ENCODE data around the gene HSPB7.
A peak's percentile ranks its signal among the peaks of the same experiment; 100 is the strongest.
"Not testable (repeated sequence)": the region's sequence is repeated elsewhere in the genome, so short reads cannot be mapped to it uniquely, and the experiment has no call there.

HSPB7 gene

DNA sequence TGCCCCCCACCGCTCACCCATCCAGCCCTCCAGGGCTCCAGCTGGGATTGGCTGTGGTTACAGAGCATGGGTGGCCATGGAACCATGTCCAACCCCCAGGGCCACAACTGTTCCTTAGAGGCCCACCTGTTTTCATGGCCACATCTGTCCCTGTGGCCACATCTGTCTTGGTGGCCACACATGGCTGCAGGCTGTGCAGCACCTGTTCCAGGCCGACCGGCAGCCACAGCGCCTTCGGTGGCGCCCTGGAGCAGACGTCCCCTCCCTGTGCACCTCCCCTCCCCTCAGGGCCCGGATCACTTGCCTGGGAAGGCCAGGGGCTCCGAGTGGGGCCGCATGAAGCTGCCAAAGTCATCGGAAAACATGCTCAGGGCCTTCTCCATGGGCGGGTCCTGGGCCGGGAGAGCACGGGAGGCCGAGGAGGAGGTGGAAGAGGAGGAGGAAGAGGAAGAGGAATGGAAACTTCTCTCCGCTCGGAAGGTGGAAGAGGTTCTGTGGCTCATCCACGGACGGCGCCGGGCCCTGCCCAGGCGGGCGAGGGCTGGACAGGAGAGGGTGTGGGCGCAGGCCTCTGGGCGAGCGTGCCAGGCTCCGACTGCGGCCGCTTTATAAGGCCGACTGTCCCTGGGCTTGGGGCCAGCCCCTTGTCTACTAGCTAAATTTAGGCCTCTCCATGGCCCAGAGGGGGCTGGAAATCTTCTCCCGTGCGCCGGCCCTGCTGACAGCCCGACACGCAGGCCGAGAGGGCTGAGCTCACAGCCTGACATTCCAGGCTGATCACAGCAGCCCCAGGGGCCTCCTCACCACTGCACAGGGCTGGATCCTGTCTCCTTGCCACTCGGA is at the start of gene HSPB7:
TSS of gene HSPB7 (minus strand) at position 583 of the 843 bp plus-strand sequence. CDS start at position 503, 80 bp downstream.
- no peak for DNase-seq

DNA sequence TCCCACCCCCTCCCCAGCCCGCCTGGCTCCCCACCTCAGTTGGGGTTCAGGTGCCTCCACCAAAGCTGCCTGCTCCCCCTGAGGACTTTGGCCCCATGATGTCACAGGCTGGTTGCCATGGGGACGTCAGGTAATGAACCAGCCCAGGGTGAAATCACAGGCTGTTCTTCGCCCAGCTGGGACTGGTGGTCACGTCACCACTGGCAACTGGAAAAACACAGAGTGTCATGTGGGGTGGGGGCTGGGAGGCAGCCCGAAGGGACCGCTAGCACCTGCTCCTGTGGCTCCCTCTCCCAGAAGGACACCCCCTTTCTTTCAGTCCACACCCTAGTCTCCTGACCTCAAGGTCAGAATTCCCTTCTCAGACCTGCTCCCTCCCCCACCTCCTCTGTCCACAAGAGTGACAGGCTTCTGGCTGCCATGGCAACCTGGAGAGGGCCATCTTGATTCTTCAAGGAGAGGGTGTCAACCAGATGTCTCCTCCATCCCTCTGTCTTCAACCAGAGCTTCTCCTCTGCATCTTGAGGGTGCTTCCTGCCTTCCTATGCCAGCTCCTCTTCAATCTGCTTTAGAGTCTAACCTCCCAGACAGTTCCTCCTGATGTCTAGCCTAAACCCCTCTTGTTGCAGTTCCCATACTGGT is 49.4 kb upstream of the HSPB7 start:
- no peak for DNase-seq

DNA sequence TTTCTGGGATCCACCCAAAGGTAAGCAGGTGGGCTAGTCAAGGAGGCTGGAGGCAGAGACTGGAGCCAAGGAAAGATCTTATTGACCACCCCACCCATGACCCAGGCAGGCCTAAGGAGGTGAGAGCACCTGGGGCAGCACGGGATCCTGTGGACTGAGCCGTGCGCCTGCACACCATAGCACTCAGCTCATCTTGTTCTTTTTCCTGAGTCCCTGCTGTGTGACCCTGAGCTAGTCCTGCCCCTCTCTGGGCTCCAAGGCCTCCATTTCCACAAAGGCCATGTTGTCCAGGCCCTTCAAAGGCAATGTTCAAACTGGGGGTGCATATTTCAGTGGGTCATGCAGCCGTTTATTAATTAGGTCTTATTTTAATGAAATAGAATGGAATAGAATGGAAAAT is 48.4 kb upstream of the HSPB7 start:
- DNase-seq = no peak

DNA sequence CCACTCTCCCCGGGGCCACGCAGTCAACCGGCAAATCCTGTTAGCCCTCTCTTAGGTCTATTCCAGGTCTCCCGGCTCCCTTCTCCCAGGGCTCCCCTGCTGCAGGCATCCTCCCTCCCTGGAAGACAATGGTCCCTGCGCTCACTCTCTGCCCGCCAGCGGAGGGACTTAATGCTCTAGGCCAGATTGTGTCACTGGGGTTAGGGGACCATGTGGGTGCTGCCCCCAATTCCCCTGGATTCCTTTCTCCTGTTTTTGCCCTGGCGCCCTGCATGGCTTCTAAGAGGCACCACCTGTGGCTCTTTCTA is 47.4 kb upstream of the HSPB7 start:
- DNase-seq = no peak

DNA sequence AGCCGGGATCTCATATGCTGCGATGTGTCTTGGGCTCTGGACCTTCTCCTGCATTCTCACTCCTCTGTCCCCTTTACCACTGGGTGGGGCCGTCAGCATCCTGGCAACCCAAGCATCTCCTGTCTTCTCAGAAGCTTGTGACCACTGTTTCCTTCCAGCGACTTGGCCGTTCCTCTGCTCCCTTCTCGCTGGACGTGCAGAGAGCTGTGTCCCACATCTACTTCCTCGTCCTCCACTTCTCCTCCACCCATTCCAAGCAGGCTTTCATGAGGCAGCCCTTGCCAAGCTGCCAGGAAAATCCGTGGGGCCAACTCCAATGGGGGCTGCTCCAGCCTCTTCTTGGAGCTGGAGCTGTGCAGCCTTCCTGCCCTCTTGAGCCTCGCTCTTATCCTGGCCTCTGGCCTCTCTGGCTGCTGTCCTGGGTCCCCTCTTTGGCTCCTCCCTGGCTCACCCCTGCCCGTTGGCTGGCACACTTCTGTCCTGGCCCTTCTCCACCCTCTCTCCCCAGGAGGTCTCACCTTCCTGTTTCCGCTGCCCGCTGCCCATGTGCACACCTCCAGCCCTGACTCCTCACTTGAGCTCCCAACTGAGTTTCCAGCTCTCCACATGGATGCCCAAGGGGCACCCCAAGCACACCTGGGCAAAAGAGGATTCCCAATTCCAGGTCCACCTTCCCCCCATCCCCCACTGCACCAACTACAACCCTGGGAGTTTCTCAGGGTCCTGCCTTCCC is 46.9 kb upstream of the HSPB7 start:
- no peak for DNase-seq

DNA sequence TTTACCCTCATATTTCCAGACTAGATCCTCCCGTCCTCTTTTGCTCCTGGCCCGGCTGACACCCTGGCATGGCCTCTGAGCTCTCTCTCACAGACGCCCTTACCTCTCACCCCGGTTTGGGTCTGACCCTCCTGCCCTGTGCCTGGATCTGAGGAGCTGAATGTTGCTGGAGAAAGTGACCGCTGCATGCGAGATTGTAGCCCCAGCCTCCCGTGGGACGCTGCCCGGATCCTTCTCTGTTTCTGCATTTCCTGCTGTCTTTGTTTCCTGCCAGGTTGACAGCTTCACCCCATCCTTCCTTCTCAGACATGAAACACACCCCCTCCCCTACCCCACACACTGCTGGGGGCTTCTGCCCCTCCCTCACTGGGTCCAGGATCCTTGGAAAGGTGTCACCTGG is 46.1 kb upstream of the HSPB7 start:
- no peak for DNase-seq

DNA sequence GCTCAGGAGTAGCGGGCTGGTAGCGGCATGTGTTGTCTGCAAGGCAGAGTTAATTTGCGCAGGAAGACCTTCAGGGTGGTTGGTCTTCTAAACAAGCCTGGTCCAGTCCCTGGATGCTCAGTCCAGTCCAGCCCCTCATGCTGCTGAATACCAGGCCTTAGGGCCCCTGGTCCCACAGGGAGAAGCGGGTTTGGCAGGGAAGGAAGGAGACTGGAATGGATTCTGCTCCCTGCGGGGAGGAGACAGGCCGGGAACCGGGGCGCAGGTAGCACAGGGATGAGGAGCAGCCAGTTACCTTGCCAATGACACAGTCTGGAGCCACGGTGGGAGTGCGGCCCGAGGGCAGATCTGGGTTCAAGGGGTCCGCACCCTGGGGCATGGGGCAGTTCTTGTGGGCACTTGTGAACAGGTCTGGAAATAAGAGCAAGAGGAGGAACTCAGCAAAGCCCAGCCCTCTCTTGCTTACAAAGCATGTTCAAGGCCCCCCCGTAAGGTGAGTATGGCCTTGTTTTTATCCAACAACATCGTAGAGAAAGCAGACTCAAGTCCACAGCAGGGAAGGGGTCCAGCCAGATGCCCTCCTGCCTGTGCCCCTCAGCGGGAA is 45.5 kb upstream of the HSPB7 start:
- DNase-seq = no peak

DNA sequence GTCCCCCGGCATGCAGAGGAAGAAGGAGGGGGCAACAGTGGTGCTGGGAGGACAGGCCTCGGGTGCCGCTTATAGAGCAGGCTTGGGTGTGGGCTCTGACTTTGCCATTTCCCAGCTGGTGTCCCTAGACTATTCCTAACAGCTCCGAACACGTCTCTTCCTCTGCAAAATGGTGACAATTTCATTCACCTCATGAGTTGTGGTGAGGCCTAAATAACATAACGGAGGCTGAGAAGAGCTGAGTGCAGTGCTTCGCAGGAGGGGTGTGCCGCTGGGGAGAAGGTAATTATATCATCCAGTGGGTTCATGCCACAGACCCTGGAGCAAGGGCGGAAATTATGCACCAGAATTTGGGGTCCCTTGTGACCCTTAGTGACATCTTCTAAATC is 44.8 kb upstream of the HSPB7 start:
- not testable (repeated sequence) for DNase-seq

DNA sequence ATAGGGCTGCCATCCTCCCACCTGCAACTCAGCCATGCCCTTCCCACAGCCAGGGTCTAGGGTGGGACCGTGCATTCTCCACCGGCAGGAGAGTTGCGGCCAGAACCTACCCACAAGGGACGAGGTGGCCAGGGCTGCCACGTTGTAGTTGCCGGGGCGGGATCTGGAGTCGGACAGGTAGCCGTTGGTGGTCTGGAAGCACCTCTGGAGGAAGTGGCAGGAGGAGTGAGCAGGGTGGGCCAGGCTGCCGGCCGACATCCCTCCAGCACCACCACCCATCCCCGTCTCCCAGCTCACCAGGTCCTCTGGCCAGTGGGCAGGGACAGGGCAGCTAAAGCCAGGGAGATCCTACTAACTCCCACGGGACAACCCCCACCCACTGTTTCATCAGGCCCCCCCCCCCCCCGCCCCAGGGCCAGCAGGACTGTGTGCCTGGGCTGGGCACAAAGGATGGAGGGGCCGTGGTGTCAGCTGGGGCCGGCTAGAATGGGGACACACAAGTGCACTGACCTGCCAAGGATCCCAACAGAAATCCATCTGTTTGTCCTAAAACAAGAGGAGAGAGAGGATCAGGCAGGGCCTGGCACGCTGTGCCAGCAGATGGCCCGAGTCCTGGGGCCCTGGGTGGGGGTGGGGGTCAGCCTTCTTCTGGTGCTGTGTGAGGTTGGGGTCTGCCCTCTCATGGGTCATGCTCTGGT is 44.3 kb upstream of the HSPB7 start:
- DNase-seq = not testable (repeated sequence)

DNA sequence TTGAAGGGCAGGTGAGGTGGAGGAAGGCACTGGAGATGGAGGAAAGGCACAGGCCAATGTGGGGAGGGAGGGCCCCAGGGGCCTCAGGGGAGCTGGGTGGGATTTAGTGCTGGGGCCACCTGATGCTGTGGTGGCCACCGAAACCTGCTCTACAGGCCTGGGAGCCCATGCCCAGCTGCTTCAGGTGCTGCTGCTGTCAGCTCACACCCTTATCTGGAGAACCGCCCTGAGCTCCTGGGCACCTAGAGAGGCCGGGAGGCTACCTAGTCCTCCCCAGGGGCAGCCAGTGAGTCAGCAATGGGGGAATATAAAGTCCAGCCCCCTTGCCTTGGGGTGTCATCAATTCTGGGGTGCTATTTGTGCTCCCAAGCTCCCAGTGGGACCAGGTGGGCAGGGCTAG is 43.4 kb upstream of the HSPB7 start:
- no peak for DNase-seq

DNA sequence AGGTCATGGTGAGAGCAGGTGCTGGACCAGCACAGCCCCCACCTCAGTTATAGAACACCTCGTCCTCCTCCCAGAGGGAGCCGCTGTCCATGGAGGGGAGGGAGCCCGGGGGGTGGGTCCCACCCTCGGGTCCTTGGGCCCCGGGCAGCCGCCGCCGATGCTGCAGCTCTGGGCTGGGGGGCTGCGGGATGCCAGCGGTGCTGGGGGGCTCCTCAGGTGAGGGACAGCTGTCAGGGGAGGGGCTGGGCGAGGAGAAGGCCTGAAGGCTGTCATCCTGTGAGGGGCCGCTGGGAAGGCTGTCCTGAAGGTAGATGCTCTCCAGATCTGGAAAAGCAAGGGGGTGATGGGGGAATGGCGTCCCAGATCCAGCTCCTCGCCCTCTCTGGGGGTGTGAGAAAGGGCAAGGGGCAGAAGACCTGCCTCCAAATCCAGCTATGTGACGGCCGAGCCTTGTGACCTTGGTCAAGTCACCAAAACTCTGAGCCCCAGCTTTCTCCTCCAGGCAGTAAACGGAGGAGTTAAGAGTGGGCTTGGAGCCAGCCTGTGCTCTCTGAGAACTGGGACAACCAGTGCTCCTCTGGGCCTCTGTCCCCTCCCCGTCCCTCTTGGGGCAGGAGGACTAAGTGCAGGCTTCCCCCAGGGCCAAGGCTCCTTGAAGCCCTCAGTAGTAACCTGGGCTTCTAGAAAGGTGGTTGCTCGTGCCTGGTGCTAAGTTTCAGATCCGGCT is 40.7 kb upstream of the HSPB7 start:
- DNase-seq = not testable (repeated sequence)

DNA sequence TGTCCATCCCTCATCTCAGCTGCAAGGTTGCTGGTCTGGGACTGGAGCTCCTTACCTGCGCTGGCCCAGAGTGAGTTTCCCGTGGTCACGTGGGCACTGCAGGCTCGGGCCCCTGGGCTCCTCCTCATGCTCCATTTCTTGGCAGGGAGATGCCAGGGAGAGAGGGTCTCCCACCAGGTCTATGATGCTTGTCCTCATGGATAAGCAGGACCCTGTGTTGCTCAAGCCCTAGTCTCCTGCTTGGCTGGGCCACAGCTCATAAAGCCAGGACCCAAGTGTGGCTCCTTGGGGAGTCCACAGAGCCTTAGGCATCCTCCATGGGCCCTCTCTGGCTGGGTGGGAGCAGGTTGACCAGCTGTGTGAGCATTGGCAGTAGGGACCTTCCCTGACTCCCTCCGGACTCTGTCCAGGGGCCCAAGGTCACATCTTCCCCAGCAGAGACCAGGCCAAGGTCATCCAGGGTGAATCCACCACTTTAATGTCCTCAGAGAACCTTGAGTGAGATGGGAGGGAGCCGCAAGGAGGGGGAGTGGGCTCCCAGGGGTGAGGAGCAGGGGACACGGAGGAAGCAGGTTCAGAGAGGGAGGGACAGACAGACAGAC is 39.6 kb upstream of the HSPB7 start:
- DNase-seq = not testable (repeated sequence)

DNA sequence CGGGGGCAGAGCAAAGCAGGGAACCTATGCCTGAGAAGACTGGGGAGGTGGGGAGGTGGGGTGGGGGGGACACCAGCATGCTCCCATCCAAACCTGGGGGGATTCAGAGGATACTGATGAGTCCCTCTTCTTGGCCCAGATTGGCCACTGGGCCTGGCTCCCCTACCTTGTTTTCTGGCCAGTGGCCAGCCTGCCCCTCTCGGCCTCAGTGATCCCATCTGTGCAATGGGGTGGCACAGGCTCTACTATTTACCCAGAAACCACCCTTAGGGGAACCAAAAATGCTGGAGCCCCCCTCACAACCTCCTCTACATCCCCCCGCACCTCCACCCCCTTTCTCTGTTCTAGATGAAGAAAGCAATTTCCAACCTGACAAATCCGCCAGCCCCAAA is 38.7 kb upstream of the HSPB7 start:
- DNase-seq = not testable (repeated sequence)

DNA sequence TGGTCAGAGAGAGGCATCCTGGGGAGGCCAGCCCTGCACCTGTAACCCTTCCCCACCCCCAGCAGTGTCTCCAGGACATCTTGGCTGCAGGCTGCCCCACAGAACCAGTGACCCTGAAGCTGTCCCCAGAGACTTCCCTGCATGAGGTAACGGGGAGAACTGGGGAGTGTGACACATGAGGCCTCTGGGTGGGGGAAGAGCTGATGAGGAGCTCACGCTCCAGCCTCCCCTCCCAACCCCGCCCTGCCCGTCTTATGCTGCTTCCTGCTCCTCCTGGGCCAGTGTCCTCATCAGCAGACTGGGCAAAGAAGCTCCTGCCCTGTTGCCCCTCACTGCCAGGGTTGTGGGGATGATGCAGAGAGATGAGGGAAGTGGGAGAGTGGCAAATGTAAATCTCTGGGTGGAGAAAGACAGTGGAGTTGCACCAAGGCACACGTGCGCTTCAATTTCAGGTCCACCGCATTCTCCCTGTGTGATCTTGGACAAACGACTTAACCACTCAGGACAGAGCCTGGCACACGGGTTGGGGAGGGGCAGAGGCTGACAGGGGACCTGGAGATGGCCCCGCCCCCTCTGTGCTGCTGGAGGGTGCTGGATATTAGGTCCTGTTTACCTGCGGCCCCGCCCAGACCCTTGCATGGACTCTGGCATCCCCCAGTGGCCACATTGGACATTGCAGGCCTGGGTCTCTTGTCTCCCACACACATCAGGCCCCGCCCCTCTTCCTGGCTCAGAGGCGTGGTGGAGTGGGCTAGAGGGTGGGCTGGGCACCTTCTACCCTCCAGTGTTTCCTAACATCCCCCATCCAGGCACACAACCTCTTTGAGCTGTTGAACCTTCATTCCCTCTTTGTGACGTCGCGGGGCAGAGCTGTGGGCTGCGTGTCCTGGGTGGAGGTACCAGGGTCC is 38.0 kb upstream of the HSPB7 start:
- peak; percentile 66 to 87 for DNase-seq

DNA sequence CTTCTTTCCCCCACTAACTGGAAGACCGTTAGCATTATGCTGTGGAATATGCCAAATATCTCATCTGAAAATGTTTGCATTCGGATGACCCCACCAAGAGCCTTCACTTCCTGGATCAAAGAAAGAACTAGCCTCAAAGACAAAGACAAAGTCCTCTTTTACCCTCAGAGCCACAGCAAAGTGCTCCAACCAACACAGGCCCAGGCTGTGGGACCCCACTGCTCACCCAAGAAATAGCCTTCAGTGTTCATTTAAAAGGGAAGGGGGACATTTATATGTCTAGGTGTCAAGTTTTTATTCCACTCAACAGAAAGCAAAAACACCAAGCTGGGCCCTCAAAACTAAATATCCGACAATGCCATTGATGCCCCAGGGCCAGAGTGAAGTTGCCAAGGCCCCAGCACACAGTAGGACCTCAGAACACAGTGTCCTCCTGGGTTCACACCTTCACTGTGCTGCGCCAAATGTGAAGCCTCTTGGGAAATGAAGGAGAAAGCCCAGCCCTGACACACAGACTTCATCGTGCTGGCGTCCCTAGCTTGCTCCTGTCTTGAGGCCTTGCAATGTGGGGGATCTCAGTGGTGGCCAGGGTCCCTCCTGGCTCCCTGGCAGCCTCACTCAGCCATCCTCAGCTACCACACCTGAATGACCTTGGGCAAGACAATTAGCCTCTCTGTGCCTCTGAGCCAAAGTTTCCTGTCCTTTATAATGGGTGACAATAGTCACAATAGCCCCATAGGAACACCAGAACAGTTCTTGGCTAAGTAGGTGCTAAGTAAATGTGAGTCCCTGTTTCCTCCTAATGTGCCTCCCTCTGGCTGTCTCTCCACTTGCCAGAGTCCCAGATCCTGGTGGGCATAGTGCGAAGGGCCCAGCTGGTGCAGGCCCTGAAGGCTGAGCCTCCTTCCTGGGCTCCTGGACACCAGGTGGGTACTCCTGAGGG is 37.0 kb upstream of the HSPB7 start:
- DNase-seq = no peak

DNA sequence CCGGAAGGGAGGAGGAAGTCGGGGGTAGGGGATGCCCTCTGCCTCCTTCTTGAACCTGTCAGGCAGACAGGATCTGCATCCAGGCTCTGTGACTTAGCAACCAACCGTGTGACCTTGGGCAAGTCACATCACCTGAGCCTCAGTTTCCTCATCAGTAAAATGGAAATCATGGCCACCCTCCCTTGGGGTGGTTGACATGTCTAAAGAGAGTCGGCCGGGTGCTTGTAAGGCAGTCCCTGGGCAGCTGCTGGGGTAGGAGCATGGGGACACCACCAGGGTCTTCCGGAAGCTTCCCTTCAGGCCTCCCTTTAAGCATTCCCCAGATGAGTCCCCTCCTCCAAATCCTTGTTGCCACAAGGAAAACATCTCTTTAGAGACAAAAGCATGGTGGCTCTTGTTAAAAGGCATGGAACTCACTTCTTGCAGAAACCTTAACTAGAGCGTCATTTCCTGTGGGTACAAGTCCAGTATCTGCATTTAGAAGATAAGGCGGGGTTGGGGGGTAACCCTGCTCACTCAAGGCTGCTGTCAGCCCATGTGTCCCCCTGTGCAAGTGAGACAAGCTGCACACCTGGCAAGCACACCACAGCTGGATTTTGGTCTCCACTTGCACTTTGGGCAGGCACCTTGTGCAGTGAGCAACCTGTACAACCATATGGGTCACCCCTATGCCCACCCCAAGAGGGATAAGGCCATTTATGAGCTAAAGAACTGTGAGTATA is 36.1 kb upstream of the HSPB7 start:
- DNase-seq = no peak

DNA sequence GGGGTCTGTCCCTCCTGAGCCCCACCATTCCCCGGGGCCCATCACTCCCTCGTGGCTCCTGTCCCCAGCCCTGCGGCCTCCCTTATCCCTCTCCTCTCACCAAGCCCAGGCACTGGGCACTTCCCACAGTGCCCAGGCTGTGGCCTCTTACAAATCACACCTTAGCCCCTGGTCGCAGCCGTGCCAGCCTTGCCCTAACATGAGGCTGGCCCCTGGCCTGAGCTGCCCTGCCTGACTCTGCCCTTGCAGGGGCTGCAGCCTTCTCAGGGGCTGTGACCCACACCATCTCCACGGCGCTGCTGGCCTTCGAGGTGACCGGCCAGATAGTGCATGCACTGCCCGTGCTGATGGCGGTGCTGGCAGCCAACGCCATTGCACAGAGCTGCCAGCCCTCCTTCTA is 34.1 kb upstream of the HSPB7 start:
- DNase-seq = not testable (repeated sequence)

DNA sequence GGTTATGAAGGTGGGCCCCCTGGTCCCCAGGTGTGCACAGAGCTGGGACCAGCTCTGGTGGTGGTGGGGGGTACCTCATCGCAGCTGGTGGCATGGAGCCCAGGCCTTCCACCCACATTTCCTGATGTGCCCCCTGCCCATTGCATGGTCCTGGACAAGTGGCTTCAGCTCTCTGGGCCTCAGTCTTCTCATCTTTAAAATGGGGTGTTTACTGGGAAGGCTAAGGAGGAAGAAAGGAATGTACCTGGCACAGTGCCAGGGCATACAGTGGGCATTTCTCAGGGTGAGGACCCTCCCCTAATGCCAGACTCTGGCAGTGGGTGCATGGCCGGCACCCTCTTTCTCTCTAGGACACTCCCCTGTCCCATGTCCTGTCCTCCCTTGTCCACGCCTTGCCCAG is 33.2 kb upstream of the HSPB7 start:
- no peak for DNase-seq

DNA sequence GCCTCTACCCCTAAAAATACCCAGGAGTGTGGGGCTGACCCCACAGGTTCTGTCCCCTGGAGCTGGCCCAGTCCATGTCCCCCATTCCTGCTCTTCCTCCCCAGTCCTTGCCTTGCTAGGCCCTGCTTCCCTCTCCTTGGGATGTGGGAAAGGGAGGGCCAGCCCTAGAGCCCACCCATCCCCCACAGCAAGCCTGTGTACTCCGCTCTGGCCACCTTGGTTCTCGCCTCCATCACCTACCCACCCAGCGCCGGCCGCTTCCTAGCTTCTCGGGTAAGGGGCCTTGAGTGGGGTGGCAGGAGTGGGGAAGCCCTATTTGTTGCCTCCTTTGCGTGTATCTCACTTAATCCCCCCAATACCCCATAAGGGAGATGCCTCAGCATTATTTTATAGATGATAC is 32.5 kb upstream of the HSPB7 start:
- no peak for DNase-seq
